Measurements from ENCODE around the gene OGG1.
A peak's percentile ranks its signal among the peaks of the same experiment; 100 is the strongest.
"Not testable (repeated sequence)": the region's sequence is repeated elsewhere in the genome, so short reads cannot be mapped to it uniquely, and the experiment has no call there.

Gene OGG1

GRCh38 chr3:9767418-9767817, 17.7 kb downstream of the OGG1 start:
- DNase-seq: no peak

- no peak for DNase-seq
Observed at GRCh38 chr3:9768141-9768775, 18.5 kb downstream of the OGG1 start.

- DNase-seq: no peak
Observed at GRCh38 chr3:9769012-9769411, 19.3 kb downstream of the OGG1 start.

- DNase-seq: no peak
Observed at GRCh38 chr3:9769426-9770275, 19.9 kb downstream of the OGG1 start, which contains the start of gene CAMK1. Gene CAMK1, minus strand, starts transcription at chr3:9769947. Its CDS starts 2,198 bp downstream, at chr3:9767749.

- no peak for DNase-seq
Observed at GRCh38 chr3:9770276-9770812, 20.6 kb downstream of the OGG1 start.

- not testable (repeated sequence) for DNase-seq
Observed at GRCh38 chr3:9771007-9771406, 21.3 kb downstream of the OGG1 start.

GRCh38 chr3:9776896-9777693, 27.3 kb downstream of the OGG1 start:
- DNase-seq: no peak

- no peak for DNase-seq
Observed at GRCh38 chr3:9777694-9778021, 27.9 kb downstream of the OGG1 start.

- no peak for DNase-seq
Observed at GRCh38 chr3:9778143-9779074, 28.7 kb downstream of the OGG1 start.

GRCh38 chr3:9779075-9779593, 29.4 kb downstream of the OGG1 start:
- no peak for DNase-seq

- DNase-seq: no peak
Observed at GRCh38 chr3:9779721-9780457, 30.1 kb downstream of the OGG1 start.

- no peak for DNase-seq
Observed at GRCh38 chr3:9780458-9780812, 30.7 kb downstream of the OGG1 start.

GRCh38 chr3:9780910-9781309, 31.2 kb downstream of the OGG1 start:
- no peak for DNase-seq

GRCh38 chr3:9781551-9781950, 31.8 kb downstream of the OGG1 start:
- DNase-seq: no peak

- no peak for DNase-seq
Observed at GRCh38 chr3:9781978-9782603, 32.3 kb downstream of the OGG1 start.

GRCh38 chr3:9782770-9783169, 33.0 kb downstream of the OGG1 start:
- peak in 1 of 2 experiments; percentile 35 for DNase-seq

- no peak for DNase-seq
Observed at GRCh38 chr3:9783954-9784353, 34.2 kb downstream of the OGG1 start.

- no peak for DNase-seq
Observed at GRCh38 chr3:9784965-9785364, 35.2 kb downstream of the OGG1 start.

GRCh38 chr3:9785602-9786001, 35.9 kb downstream of the OGG1 start:
- no peak for DNase-seq

- no peak for DNase-seq
Observed at GRCh38 chr3:9786209-9786739, 36.5 kb downstream of the OGG1 start.

Data from SW 1271 (cell line).